GM13977 (cell line): ENCODE results near the gene TPD52L1.
"Not testable (repeated sequence)": the region's sequence is repeated elsewhere in the genome, so short reads cannot be mapped to it uniquely, and the experiment has no call there.

Experiments used
- DNase-seq: peaks from one replicate; pipeline ENCODE4 v3.0.0; 2012; ENCODE audit warnings: low spot score
- in situ Hi-C: fragments of 300-500 bp; cut with MboI; formaldehyde crosslinking; loops from one replicate; pipeline ENCODE4 v1.12.0; 2022; ENCODE audit warnings: low sequenced_read_pairs, low pct_unique_long_range_greater_than_20kb, mixed read lengths, inconsistent platforms; ENCODE audit not compliant: unreplicated experiment
- TF ChIP-seq, protein P1 (sequence below): IDR thresholded peaks from 2 replicates; pipeline ENCODE4 v1.5.1; 2012; ENCODE audit warnings: mild to moderate bottlenecking, control low read depth; ENCODE audit not compliant: insufficient read depth; ENCODE audit errors: extremely low read depth, missing control alignments

Gene TPD52L1

DNA sequence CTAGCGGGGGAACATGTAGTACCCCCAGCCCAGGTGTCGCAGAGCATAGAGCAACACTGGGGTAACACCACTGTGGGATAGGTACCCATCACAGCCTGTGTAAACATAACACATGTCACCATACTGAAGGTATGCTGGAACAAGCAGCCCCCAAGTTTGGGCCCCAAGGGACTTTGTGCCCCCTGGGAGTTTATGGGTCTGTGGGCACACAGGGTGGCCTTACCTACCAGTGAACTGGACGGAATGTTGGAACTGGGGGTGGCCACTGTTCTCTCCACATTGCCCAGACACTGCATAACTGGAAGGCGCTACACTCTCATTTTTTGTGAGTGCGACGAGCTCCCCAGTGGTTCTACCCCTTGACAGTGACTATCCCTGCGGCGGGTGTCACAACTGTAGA, 119.7 kb downstream of the TPD52L1 start:
- in situ Hi-C loops, result no loop called here
- TF ChIP-seq, protein P1, sequence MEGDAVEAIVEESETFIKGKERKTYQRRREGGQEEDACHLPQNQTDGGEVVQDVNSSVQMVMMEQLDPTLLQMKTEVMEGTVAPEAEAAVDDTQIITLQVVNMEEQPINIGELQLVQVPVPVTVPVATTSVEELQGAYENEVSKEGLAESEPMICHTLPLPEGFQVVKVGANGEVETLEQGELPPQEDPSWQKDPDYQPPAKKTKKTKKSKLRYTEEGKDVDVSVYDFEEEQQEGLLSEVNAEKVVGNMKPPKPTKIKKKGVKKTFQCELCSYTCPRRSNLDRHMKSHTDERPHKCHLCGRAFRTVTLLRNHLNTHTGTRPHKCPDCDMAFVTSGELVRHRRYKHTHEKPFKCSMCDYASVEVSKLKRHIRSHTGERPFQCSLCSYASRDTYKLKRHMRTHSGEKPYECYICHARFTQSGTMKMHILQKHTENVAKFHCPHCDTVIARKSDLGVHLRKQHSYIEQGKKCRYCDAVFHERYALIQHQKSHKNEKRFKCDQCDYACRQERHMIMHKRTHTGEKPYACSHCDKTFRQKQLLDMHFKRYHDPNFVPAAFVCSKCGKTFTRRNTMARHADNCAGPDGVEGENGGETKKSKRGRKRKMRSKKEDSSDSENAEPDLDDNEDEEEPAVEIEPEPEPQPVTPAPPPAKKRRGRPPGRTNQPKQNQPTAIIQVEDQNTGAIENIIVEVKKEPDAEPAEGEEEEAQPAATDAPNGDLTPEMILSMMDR, result no peak
- DNase-seq, result no peak

DNA sequence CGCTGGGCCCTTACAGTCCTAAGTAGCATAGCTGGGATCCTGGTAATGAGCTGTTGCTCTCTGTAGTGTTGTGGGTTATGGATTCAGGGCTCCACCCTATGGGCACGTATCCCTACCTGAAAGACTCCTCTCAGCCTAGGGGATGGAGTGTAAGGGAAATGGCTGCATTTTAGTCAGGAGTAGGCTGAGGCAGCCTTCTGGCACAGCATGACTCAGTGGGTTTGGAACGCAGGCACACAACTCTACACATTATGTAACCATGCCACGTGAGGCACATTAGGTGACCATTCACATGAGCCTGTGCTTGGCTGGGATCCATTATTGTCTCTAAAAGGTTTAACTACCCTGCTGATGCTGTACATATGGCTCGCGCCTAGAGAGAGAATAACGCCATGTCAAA, 120.4 kb downstream of the TPD52L1 start:
- no peak for DNase-seq
- TF ChIP-seq, protein P1, result no peak
- in situ Hi-C loops, result no loop called here

DNA sequence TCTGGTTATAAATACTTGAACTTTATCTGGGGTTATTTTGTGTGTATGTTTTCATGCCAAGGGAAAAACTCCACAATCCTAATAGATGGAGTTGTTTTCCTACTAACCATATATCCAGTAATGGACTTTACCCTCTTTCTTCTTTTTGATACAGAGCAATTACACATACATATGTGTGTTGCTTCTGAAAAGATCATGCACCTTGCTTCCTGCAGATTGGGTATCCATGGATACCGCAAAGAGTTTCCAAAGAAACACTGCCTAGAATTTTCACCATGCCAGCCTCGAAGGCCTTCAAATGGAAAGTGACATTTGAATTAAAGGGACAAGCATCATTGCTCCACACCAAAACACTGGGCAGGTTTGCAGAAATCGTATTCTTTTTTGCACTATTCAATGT, 121.4 kb downstream of the TPD52L1 start:
- no peak for DNase-seq
- TF ChIP-seq, protein P1, result no peak
- in situ Hi-C loops, result no loop called here

DNA sequence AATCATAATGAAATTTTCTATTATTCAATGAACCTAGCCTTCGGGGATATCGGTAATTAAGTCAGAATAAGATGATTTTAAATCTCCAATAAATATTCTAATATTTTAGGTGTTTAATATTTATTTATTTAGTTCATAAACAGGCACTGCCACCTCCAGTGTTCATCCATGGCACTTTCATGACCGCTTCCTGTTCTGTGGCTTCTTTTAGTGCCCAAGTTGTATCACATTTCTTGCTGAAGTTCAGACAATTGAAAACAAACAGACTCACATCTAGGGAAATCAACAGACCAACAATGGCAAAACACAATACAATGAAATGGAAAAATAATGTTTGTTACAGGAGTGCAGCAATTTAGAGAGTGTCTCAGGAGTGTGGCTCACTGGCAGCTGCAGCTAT, 122.2 kb downstream of the TPD52L1 start:
- TF ChIP-seq, protein P1, result no peak

DNA sequence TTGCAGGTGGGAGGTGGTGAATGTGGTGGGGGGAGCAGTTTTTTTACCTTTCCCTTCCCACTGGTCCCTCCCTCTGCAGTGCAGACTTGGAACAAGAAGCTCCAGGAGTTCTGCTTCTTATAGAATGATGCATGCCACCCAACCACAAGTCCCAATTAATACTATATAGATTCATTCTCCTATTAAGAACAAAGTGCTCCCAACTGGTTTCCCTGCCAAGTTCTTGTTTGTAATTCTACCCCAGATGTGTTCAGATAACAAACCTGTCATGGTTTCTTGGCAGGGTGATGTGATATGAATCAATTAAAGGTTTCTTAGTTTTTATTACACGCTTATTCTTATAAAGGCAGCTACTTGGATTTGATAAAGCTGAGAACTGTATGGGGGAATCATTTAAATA, 124.3 kb downstream of the TPD52L1 start:
- no peak for DNase-seq
- TF ChIP-seq, protein P1, result no peak

More for the DNA sequence above, 122.2 kb downstream of the TPD52L1 start:
- in situ Hi-C loops, result no loop called here
- no peak for DNase-seq

DNA sequence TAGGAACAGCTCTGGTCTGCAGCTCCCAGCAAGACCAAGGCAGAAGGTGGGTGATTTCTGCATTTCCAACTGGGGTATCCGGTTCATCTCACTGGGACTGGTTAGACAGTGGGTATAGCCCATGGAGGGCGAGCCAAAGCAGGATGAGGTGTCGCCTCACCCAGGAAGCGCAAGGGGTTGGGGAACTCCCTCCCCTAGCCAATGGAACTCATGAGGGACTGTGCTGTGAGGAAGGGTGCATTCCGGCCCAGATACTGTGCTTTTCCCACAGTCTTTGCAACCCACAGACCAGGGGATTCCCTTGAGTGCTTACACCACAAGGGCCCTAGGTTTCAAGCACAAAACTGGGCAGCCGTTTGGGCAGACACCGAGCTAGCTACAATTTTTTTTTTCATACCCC, 126.4 kb downstream of the TPD52L1 start:
- in situ Hi-C loops, result no loop called here
- TF ChIP-seq, protein P1, result no peak
- DNase-seq, result no peak

More for the DNA sequence above, 124.3 kb downstream of the TPD52L1 start:
- in situ Hi-C loops, result no loop called here

DNA sequence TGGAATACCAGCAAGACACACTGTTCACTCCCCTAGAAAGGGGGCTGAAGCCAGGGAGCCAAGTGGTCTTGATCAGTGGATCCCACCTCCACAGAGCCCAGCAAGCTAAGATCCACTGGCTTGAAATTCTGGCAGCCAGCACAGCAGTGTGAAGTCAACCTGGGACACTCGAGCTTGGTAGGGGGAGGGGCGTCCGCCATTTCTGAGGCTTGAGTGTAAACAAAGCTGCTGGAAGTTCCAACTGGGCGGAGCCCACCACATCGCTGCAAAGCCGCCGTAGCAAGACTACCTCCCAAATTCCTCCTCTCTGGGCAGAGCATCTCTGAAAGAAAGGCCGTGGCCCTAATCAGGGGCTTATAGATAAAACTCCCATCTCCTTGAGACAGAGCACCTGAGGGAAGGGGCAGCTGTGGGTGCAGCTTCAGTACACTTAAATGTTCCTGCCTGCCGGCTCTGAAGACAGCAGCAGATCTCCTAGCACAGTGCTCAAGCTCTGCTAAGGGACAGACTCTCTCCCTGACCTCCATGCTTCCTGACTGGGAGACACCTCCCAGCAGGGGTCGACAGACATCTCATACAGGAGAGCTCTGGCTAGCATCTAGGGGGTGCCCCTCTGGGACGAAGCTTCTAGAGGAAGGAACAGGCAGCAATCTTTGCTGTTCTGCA, 126.9 kb downstream of the TPD52L1 start:
- DNase-seq, in situ Hi-C loops: not testable (repeated sequence)

DNA sequence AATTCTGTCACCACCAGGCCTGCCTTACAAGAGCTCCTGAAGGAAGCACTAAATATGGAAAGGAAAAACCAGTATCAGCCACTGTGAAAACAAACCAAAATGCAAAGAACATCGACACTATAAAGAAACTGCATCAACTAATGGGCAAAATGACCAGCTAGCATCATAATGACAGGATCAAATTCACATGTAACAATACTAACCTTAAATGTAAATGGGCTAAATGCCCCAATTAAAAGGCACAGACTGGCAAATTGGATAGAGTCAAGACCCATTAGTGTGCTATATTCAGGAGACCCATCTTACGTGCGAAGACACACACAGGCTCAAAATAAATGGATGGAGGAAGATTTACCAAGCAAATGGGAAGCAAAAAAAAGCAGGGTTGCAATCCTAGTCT, 128.9 kb downstream of the TPD52L1 start:
- in situ Hi-C loops, DNase-seq: not testable (repeated sequence)
